SK-N-SH treated with all-trans-retinoic acid at 6 μM for 48 hours (cell line): ENCODE results near the gene CRAT.

Experiments
- ESRRG ChIP-seq: fragments of 250-450 bp; sonication (Bioruptor Pico); IDR thresholded peaks from 2 replicates; pipeline ENCODE4 v1.6.1; 2021; ENCODE audit warnings: mild to moderate bottlenecking
- ISL1 ChIP-seq: fragments of 250-450 bp; sonication (Bioruptor Pico); IDR thresholded peaks from 2 replicates; pipeline ENCODE4 v2.1.2; 2022; ENCODE audit warnings: mild to moderate bottlenecking, moderate library complexity
- OSR1 ChIP-seq: fragments of 250-450 bp; sonication (Bioruptor Pico); IDR thresholded peaks from 2 replicates; pipeline ENCODE4 v1.8.0; 2022; ENCODE audit warnings: moderate library complexity, mild to moderate bottlenecking, inconsistent platforms
- TCF4 ChIP-seq: fragments of 250-450 bp; sonication (Bioruptor Pico); IDR thresholded peaks from 2 replicates; pipeline ENCODE4 v1.8.0; 2021; ENCODE audit warnings: mild to moderate bottlenecking, moderate library complexity, borderline replicate concordance
- ZFP30 ChIP-seq: fragments of 450-650 bp; formaldehyde crosslinking; IDR thresholded peaks from 2 replicates; pipeline ENCODE4 v1.5.0; 2022; ENCODE audit warnings: mild to moderate bottlenecking, moderate library complexity
- ZNF70 ChIP-seq: fragments of 450-650 bp; formaldehyde crosslinking; IDR thresholded peaks from 2 replicates; pipeline ENCODE4 v1.5.0; 2020; ENCODE audit warnings: mild to moderate bottlenecking, moderate library complexity
- TF ChIP-seq, protein P1 (sequence below): fragments of 250-450 bp; sonication (Bioruptor Pico); IDR thresholded peaks from 2 replicates; pipeline ENCODE4 v1.8.0; 2020; ENCODE audit warnings: mild to moderate bottlenecking, moderate library complexity, borderline replicate concordance

DNA sequence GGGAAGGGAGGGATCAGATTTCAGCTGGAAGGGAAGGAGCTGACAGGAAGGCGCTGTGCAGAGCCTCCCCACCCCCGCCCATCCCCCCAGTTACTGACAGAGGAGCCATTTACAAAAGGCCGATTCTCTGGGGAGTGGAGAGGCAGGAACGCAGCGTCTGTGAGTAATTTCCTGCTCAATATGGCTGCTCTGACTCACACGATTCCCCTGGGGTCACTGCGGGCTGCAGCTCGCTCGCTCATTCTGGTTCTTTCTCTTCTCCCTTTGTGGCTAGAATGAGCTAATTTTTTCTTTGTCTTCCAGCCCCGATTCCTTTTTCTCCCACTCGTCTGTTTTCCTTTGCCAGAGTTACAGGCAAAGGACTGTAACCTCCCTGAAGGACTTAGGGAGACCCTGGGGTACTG, 29.4 kb upstream of the CRAT start:
- no peak for TF ChIP-seq ZNF70 (CRISPR knock-in tag)
- no peak for TF ChIP-seq ZFP30 (CRISPR knock-in tag)
- no peak for TF ChIP-seq ESRRG (CRISPR knock-in tag)
- TF ChIP-seq ISL1 (CRISPR knock-in tag): 0 out of 2 replicates have a peak, but pooled peaks have one; percentile 6
- TF ChIP-seq, protein P1, sequence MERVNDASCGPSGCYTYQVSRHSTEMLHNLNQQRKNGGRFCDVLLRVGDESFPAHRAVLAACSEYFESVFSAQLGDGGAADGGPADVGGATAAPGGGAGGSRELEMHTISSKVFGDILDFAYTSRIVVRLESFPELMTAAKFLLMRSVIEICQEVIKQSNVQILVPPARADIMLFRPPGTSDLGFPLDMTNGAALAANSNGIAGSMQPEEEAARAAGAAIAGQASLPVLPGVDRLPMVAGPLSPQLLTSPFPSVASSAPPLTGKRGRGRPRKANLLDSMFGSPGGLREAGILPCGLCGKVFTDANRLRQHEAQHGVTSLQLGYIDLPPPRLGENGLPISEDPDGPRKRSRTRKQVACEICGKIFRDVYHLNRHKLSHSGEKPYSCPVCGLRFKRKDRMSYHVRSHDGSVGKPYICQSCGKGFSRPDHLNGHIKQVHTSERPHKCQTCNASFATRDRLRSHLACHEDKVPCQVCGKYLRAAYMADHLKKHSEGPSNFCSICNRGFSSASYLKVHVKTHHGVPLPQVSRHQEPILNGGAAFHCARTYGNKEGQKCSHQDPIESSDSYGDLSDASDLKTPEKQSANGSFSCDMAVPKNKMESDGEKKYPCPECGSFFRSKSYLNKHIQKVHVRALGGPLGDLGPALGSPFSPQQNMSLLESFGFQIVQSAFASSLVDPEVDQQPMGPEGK (CRISPR knock-in tag): no peak
- TF ChIP-seq TCF4 (CRISPR knock-in tag): no peak
- no peak for TF ChIP-seq OSR1 (CRISPR knock-in tag)
